ENCODE data around the gene TPM4. TPM values are rescaled to one million over a fixed set of nuclear protein-coding genes. Genes with fewer than 3 reads are reported as not detected.

Gene TPM4
- total and polyA plus RNA-seq, 7 donors: 24.3 to 57.3 (median 40.8) TPM

DNA sequence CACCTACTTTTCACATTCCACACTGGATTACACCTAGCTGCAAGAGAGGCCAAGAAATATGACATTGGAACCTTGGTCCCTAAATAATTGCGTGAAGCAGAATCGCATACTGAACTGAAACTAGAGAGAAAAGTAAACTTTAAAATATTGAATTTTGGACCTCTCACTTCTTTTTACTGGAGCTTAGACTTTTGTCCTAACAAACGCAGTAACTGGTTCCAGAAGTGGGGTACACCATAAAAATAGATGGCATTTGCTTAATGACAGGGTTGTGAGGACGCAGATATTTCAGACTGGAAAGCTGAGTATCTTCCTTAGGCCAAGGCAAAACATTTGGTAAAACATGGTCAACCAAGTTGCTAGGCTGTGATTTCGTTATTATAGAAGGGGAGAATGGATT, 19.2 kb upstream of the TPM4 start:
- H3K9me3 ChIP-seq: peaks cover 15% of the 10 kb centered on the region
- H3K4me1 ChIP-seq: no peaks in the 10 kb centered on the region
- ATAC-seq: no peak
- intact Hi-C loops (cut with DNase I): no loop called here
- no peak overlapping the region for H3K27ac ChIP-seq
- no peak overlapping the region for H3K4me3 ChIP-seq
- TF ChIP-seq, protein P1, sequence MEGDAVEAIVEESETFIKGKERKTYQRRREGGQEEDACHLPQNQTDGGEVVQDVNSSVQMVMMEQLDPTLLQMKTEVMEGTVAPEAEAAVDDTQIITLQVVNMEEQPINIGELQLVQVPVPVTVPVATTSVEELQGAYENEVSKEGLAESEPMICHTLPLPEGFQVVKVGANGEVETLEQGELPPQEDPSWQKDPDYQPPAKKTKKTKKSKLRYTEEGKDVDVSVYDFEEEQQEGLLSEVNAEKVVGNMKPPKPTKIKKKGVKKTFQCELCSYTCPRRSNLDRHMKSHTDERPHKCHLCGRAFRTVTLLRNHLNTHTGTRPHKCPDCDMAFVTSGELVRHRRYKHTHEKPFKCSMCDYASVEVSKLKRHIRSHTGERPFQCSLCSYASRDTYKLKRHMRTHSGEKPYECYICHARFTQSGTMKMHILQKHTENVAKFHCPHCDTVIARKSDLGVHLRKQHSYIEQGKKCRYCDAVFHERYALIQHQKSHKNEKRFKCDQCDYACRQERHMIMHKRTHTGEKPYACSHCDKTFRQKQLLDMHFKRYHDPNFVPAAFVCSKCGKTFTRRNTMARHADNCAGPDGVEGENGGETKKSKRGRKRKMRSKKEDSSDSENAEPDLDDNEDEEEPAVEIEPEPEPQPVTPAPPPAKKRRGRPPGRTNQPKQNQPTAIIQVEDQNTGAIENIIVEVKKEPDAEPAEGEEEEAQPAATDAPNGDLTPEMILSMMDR (IDR thresholded peaks at IDR 0.05): no peak
- H3K27me3 ChIP-seq (ENCODE audit: insufficient read depth in 3 of 3, low read length in 2 of 3): no peaks in the 10 kb centered on the region
- no peaks in the 10 kb centered on the region for H3K36me3 ChIP-seq (ENCODE audit: insufficient read depth in 1 of 2, low read depth in 1 of 2)
- WGBS, 3 donors: 40 to 55% (median 44%) methylated on average over 5 of the region's 5 CpGs
- DNase-seq: no peak

DNA sequence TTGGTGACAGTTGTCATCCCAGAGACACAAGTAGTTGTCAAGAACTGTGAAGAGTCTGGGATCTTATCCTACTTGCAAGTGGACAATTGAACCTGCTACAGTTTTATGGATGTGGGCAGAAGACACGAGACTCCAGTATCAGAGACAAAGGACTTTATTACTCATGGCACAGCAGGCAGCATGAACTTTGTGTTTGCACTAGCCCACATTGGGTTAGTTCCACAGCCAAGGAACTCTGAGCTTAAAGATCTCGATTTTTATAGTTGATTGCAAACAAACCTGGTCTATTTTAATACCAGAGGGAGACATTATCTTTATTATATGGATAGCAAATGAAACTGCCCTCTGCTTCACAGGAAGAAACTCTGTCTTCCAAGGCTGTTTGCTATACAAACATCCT, 16.0 kb upstream of the TPM4 start:
- peaks cover 0 to 4% (median 2%) of the 10 kb centered on the region in 3 donors for H3K27me3 ChIP-seq (ENCODE audit: insufficient read depth in 3 of 3, low read length in 2 of 3)
- no peak for ATAC-seq
- no peaks in the 10 kb centered on the region for H3K4me1 ChIP-seq
- no peaks in the 10 kb centered on the region for H3K36me3 ChIP-seq (ENCODE audit: insufficient read depth in 1 of 2, low read depth in 1 of 2)
- no peak overlapping the region for H3K4me3 ChIP-seq
- peaks cover 15% of the 10 kb centered on the region for H3K9me3 ChIP-seq
- 36 to 45% (median 42%) methylated on average over 2 of the region's 2 CpGs for WGBS, 3 donors
- DNase-seq: no peak
- H3K27ac ChIP-seq: no peak overlapping the region
- intact Hi-C loops (cut with DNase I): no loop called here
- TF ChIP-seq, protein P1 (IDR thresholded peaks at IDR 0.05): no peak

DNA sequence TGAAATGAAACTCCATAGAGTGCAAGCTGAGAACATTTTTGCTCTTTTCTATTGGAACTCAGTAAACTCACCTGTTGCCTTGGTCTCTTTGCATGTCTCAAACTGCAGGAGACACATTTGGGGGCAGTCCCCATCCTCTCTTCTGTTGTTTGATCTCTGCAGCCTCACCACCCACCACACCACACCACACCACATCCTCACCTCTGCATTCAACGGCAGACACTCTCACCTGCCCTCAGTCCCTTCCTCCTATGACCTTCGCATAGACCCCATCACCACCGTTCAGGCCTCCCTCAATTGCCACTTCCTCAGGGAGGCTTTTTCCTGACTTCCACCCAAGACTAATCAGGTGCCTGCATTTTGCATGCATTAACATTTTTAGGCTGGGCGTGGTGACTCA, 14.4 kb upstream of the TPM4 start:
- ATAC-seq (no peak), DNase-seq (no peak)
- H3K27ac ChIP-seq: no peak overlapping the region
- H3K4me3 ChIP-seq: no peak overlapping the region
- TF ChIP-seq, protein P1 (IDR thresholded peaks at IDR 0.05): no peak
- H3K27me3 ChIP-seq (ENCODE audit: insufficient read depth in 3 of 3, low read length in 2 of 3): peaks cover 0 to 6% (median 2%) of the 10 kb centered on the region in 3 donors
- H3K36me3 ChIP-seq (ENCODE audit: insufficient read depth in 1 of 2, low read depth in 1 of 2): no peaks in the 10 kb centered on the region
- intact Hi-C loops (cut with DNase I): no loop called here
- peaks cover 12% of the 10 kb centered on the region for H3K9me3 ChIP-seq
- no peaks in the 10 kb centered on the region for H3K4me1 ChIP-seq
- 56 to 79% (median 73%) methylated on average over 4 of the region's 4 CpGs for WGBS, 3 donors

DNA sequence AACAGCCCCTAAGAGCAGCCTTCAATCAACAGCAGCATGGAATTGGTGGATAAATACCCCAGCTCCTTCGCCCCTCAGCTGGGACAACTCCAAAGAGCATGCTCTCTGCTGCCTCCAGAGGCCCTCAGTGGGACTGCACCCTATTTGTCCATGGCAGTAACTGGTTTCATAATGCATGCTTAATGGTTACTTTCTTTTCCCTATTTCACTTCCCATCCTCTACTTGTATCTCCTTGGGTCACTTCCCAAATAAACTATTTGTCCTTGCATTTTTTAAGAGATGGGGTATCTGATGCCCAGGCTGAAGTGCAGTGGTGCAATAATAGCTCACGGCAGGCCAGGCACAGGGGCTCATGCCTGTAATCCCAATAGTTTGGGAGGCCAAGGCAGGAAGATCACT, 13.5 kb upstream of the TPM4 start:
- Histone ChIP-seq H3K27ac (no peak overlapping the region), H3K27me3 (ENCODE audit: insufficient read depth in 3 of 3, low read length in 2 of 3) (peaks cover 0 to 6% (median 2%) of the 10 kb centered on the region in 3 donors), H3K36me3 (ENCODE audit: insufficient read depth in 1 of 2, low read depth in 1 of 2) (no peaks in the 10 kb centered on the region), H3K4me3 (no peak overlapping the region), H3K4me1 (no peaks in the 10 kb centered on the region), H3K9me3 (peaks cover 9% of the 10 kb centered on the region)
- 69 to 83% (median 81%) methylated on average over 2 of the region's 2 CpGs for WGBS, 3 donors
- peak in 1 of 4 donors; percentile 49 for ATAC-seq
- DNase-seq: peak in 1 of 2 donors; percentile 39
- intact Hi-C loops (cut with DNase I): no loop called here
- TF ChIP-seq, protein P1 (IDR thresholded peaks at IDR 0.05): peak; percentile 65

DNA sequence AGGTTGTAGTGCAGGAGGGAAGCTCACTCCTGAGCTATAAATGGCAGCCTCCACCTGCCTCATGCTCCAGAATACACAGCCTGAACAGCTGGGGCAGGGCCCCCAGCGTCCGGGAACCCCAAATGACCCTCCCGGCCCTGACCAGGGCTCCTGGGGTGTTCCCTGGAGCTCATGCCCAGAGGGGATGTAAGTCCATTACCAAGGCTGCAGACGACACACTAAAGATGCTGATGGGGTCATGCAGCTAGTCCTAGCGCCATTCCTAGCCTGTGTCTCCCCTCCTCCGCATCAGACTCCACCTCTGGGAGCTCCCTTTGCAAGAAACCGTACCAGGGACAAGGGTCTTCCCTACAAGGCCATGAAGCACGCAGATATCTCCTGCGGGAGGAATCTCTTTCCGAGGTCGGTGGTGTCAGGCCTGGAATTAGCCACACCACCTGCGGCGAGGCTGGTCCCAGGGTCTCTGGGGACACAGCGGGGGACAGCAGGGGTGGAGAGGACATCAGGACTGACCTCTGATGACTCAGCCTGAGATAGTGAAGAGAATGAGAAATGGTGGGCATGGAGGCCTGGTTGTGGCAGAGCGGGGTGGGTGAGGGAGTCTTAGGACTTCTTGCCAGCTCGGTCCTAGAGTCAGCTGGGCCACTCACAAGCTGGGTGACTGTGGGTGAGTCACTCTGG, 11.9 kb upstream of the TPM4 start:
- DNase-seq: no peak
- Histone ChIP-seq H3K4me1 (no peaks in the 10 kb centered on the region), H3K27me3 (ENCODE audit: insufficient read depth in 3 of 3, low read length in 2 of 3) (peaks cover 0 to 9% (median 4%) of the 10 kb centered on the region in 3 donors), H3K4me3 (no peak overlapping the region), H3K27ac (no peak overlapping the region), H3K9me3 (peaks cover 9% of the 10 kb centered on the region), H3K36me3 (ENCODE audit: insufficient read depth in 1 of 2, low read depth in 1 of 2) (no peaks in the 10 kb centered on the region)
- intact Hi-C loops (cut with DNase I): no loop called here
- WGBS, 3 donors: 70 to 74% (median 73%) methylated on average over 16 of the region's 16 CpGs
- TF ChIP-seq, protein P1 (IDR thresholded peaks at IDR 0.05): no peak
- no peak for ATAC-seq
